Psoas muscle (tissue), 8 donors: ENCODE results near the gene SEPSECS. TPM values are rescaled to one million over a fixed set of nuclear protein-coding genes. Genes with fewer than 3 reads are reported as not detected.

ENCODE experiments used
- ATAC-seq, 4 donors: fragments of 200-7000 bp; cut with Tn5 transposase; one replicate each; pipeline ENCODE4 v1.9.1; 2020; ENCODE audit warnings: moderate library complexity in 3 of 4, mild to moderate bottlenecking in 2 of 4
- DNase-seq, 2 donors: peaks; one replicate each; pipeline ENCODE4 v3.0.0-alpha.2; 2020
- H3K27ac ChIP-seq: fragments of 200-600 bp; one replicate; pipeline ENCODE4 v1.8.0; 2022
- H3K27me3 ChIP-seq, 3 donors: fragments of 200-600 bp in 1 of 3; one replicate each; pipeline versions ENCODE4 v1.6.1 to v1.8.0; 2013 to 2022; ENCODE audit warnings: low read length in 2 of 3, mild to moderate bottlenecking in 2 of 3, moderate library complexity in 1 of 3; ENCODE audit not compliant: insufficient read depth in 3 of 3
- H3K36me3 ChIP-seq, 2 donors: fragments of 200-600 bp in 1 of 2; one replicate each; pipeline versions ENCODE4 v1.6.1 to v1.8.0; 2013 to 2022; ENCODE audit warnings: low read depth in 1 of 2, mild to moderate bottlenecking in 1 of 2, moderate library complexity in 1 of 2; ENCODE audit not compliant: insufficient read depth in 1 of 2
- H3K4me1 ChIP-seq: fragments of 200-600 bp; one replicate; pipeline ENCODE4 v1.8.0; 2022
- H3K4me3 ChIP-seq: fragments of 200-600 bp; one replicate; pipeline ENCODE4 v1.8.0; 2022; ENCODE audit warnings: mild to moderate bottlenecking
- H3K9me3 ChIP-seq: fragments of 200-600 bp; one replicate; pipeline ENCODE4 v1.8.0; 2022
- CTCF ChIP-seq: fragments of 200-600 bp; IDR thresholded peaks from one replicate; pipeline ENCODE4 v1.8.0; 2022; ENCODE audit warnings: antibody characterized with exemption
- WGBS, 3 donors: extraction: QIAGEN DNeasy Blood & Tissue Kit; methylation state at CpG; one replicate each; pipeline versions ENCODE4 v1.1.6 to v1.1.7; 2013; 5-methylcytosine and 5-hydroxymethylcytosine counted together
- intact Hi-C, 2 donors: fragments of 100-400 bp; cut with DNase I; formaldehyde crosslinking; loops; one replicate each; pipeline versions ENCODE4 v1.11.0 to v1.14.2; 2022
- polyA plus RNA-seq, 3 donors: library from polyadenylated mRNA; stranded (reverse); fragments of 200-250 nt; gene quantifications; one replicate each; pipeline ENCODE4 v1.2.3, GENCODE V29; 2013
- total RNA-seq, 4 donors: library from RNA; stranded (reverse); fragmentation: NEBNext Ultra II Directional in 2 of 4; extraction: Animal tissue kit (Norgen Biotek cat#: 25700) in 2 of 4; gene quantifications; one replicate each; pipeline versions ENCODE4 v1.2.1 to v1.2.4, GENCODE V29; 2021 to 2023
- donor health status: healthy with polysubstance abuse.
- donor health status: DM: no; HTN: no; CAD: no; lungs with moderate emphysema.
- donor health status: Bipolar disorder and iron deficiency.
- donor health status: healthy.
- donor health status: DM: yes; HTN: yes; CAD: no.
- donor health status: DM: no; HTN: no; CAD: no.
- donor health status: DM: no; HTN: no; CAD: no.
- donor health status: DM: yes; HTN: yes; CAD: no.

The SEPSECS gene
- total and polyA plus RNA-seq, 7 donors: 1.4 to 5.7 (median 4.3) TPM

GRCh38 chr4:25075851-25076250 is 84.4 kb downstream of the SEPSECS start:
- H3K4me1 ChIP-seq: no peaks in the 10 kb centered on the region
- no peak for TF ChIP-seq CTCF
- DNase-seq (no peak), ATAC-seq (no peak)
- H3K27ac ChIP-seq: no peak overlapping the region
- intact Hi-C loops: no loop called here
- H3K27me3 ChIP-seq: peaks cover 0 to 3% (median 0%) of the 10 kb centered on the region in 3 donors
- 37 to 68% (median 48%) methylated on average over 4 of the region's 4 CpGs for WGBS, 3 donors
- H3K9me3 ChIP-seq: no peaks in the 10 kb centered on the region
- H3K4me3 ChIP-seq: no peak overlapping the region
- H3K36me3 ChIP-seq: no peaks in the 10 kb centered on the region

GRCh38 chr4:25075129-25075528 is 85.1 kb downstream of the SEPSECS start:
- Histone ChIP-seq H3K9me3 (no peaks in the 10 kb centered on the region), H3K27me3 (peaks cover 0 to 3% (median 0%) of the 10 kb centered on the region in 3 donors), H3K4me3 (no peak overlapping the region), H3K4me1 (no peaks in the 10 kb centered on the region), H3K36me3 (no peaks in the 10 kb centered on the region), H3K27ac (no peak overlapping the region)
- no peak for TF ChIP-seq CTCF
- intact Hi-C loops: no loop called here
- ATAC-seq (no peak), DNase-seq (no peak)
- WGBS, 3 donors: 87 to 90% (median 88%) methylated on average over 11 of the region's 11 CpGs

- DNase-seq: no peak
- intact Hi-C loops: no loop called here
- WGBS, 3 donors: 71 to 73% (median 72%) methylated on average over 3 of the region's 3 CpGs
- Histone ChIP-seq H3K4me1 (no peaks in the 10 kb centered on the region), H3K36me3 (no peaks in the 10 kb centered on the region), H3K27ac (no peak overlapping the region), H3K4me3 (no peak overlapping the region), H3K9me3 (no peaks in the 10 kb centered on the region), H3K27me3 (peaks cover 0 to 4% (median 0%) of the 10 kb centered on the region in 3 donors)
- ATAC-seq: no peak
- no peak for TF ChIP-seq CTCF
Observed at GRCh38 chr4:25070545-25070944, 89.7 kb downstream of the SEPSECS start.

Other genes with a start within 250 kb of the SEPSECS start
- gene CCDC149, start 247.4 kb downstream of the SEPSECS start, total RNA-seq: 10 to 100 TPM in 2 of 4 donors, 1 to 10 TPM in 2; 7.8 to 10.8 (median 9.3) TPM
- 1 to 10 TPM; 2.1 to 7.5 (median 5.3) TPM for gene CCDC149, start 247.4 kb downstream of the SEPSECS start, polyA plus RNA-seq
- 1 to 10 TPM in 1 of 4 donors, under 1 TPM in 3; 0.32 to 1.0 (median 0.67) TPM for gene LGI2, start 129.5 kb downstream of the SEPSECS start, total RNA-seq
- under 1 TPM; 0.08 to 0.18 (median 0.10) TPM for gene LGI2, start 129.5 kb downstream of the SEPSECS start, polyA plus RNA-seq
- gene PI4K2B, start 73.6 kb upstream of the SEPSECS start, total RNA-seq: 1 to 10 TPM; 1.7 to 2.9 (median 2.4) TPM
- 1 to 10 TPM; 1.5 to 2.6 (median 2.2) TPM for gene PI4K2B, start 73.6 kb upstream of the SEPSECS start, polyA plus RNA-seq
- 1 to 10 TPM; 4.4 to 7.9 (median 6.2) TPM for gene ZCCHC4, start 152.3 kb upstream of the SEPSECS start, total RNA-seq
- 10 to 100 TPM in 1 of 3 donors, 1 to 10 TPM in 2; 5.3 to 12.9 (median 6.6) TPM for gene ZCCHC4, start 152.3 kb upstream of the SEPSECS start, polyA plus RNA-seq
- gene ANAPC4, start 216.8 kb upstream of the SEPSECS start, total RNA-seq: 10 to 100 TPM in 3 of 4 donors, 1 to 10 TPM in 1; 9.0 to 14.7 (median 12.6) TPM
- gene ANAPC4, start 216.8 kb upstream of the SEPSECS start, polyA plus RNA-seq: 10 to 100 TPM; 13.5 to 20.1 (median 13.7) TPM